Osteoblast (primary cell): ENCODE measurements around the gene TMEM129. TPM values are rescaled to one million over a fixed set of nuclear protein-coding genes. Genes with fewer than 3 reads are reported as not detected.

ENCODE experiments used
- DNase-seq: peaks from one replicate; pipeline ENCODE4 v3.0.0; 2011; ENCODE audit warnings: low spot score, mixed read lengths; ENCODE audit not compliant: insufficient read length; ENCODE audit errors: missing footprints
- H2AFZ ChIP-seq: 2 replicates; pipeline ENCODE4 v1.6.0; 2011; ENCODE audit warnings: mild to moderate bottlenecking, low read length
- H3K27ac ChIP-seq: 2 replicates; pipeline ENCODE4 v1.5.1; 2011; ENCODE audit warnings: mild to moderate bottlenecking, low read depth, low read length, moderate library complexity
- H3K27me3 ChIP-seq: 2 replicates; pipeline ENCODE4 v1.6.0; 2012; ENCODE audit warnings: mild to moderate bottlenecking, control low read depth, inconsistent platforms, low read length, moderate library complexity; ENCODE audit not compliant: insufficient read depth
- H3K36me3 ChIP-seq: 2 replicates; pipeline ENCODE4 v1.5.1; 2011; ENCODE audit warnings: mild to moderate bottlenecking, low read length, control low read depth, moderate library complexity; ENCODE audit not compliant: insufficient read depth
- H3K4me1 ChIP-seq: 2 replicates; pipeline ENCODE4 v1.5.1; 2011; ENCODE audit warnings: mild to moderate bottlenecking, low read length, control low read depth, moderate library complexity; ENCODE audit not compliant: insufficient read depth
- H3K4me2 ChIP-seq: 2 replicates; pipeline ENCODE4 v1.6.0; 2011; ENCODE audit warnings: mild to moderate bottlenecking, low read length; ENCODE audit not compliant: insufficient read depth
- H3K4me3 ChIP-seq: fragments of 200-600 bp; sonication (generic); 3 replicates; pipeline ENCODE4 v1.5.1; 2012; ENCODE audit warnings: mild to moderate bottlenecking, low read length, inconsistent platforms; ENCODE audit not compliant: insufficient read depth
- H3K79me2 ChIP-seq: 2 replicates; pipeline ENCODE4 v1.6.0; 2012; ENCODE audit warnings: mild to moderate bottlenecking, low read length, control low read depth, inconsistent platforms; ENCODE audit not compliant: insufficient read depth
- H3K9me3 ChIP-seq: 2 replicates; pipeline ENCODE4 v1.5.1; 2011; ENCODE audit warnings: low read depth, low read length, control low read depth
- H4K20me1 ChIP-seq: 2 replicates; pipeline ENCODE4 v1.6.0; 2012; ENCODE audit warnings: mild to moderate bottlenecking, low read length, control low read depth; ENCODE audit not compliant: insufficient read depth
- total RNA-seq: library from RNA; depleted of rRNA; stranded (reverse); fragments of >200 nt; gene quantifications from 2 replicates; pipeline ENCODE4 v1.2.3, GENCODE V29; 2012
- TF ChIP-seq, protein P1 (sequence below): IDR thresholded peaks from 2 replicates; pipeline ENCODE4 v1.5.1; 2011; ENCODE audit warnings: mild to moderate bottlenecking, low read depth, low read length, moderate library complexity; ENCODE audit errors: extremely low read depth

Gene TMEM129
- total RNA-seq, 1 donor = 38.0 TPM

GRCh38 chr4:1669850-1670249 lies 51.3 kb downstream of the TMEM129 start:
- no peak overlapping the region for H3K27ac ChIP-seq
- H4K20me1 ChIP-seq = no peaks in the 10 kb centered on the region
- H3K4me3 ChIP-seq = no peak overlapping the region
- TF ChIP-seq, protein P1, sequence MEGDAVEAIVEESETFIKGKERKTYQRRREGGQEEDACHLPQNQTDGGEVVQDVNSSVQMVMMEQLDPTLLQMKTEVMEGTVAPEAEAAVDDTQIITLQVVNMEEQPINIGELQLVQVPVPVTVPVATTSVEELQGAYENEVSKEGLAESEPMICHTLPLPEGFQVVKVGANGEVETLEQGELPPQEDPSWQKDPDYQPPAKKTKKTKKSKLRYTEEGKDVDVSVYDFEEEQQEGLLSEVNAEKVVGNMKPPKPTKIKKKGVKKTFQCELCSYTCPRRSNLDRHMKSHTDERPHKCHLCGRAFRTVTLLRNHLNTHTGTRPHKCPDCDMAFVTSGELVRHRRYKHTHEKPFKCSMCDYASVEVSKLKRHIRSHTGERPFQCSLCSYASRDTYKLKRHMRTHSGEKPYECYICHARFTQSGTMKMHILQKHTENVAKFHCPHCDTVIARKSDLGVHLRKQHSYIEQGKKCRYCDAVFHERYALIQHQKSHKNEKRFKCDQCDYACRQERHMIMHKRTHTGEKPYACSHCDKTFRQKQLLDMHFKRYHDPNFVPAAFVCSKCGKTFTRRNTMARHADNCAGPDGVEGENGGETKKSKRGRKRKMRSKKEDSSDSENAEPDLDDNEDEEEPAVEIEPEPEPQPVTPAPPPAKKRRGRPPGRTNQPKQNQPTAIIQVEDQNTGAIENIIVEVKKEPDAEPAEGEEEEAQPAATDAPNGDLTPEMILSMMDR = no peak
- no peaks in the 10 kb centered on the region for H3K36me3 ChIP-seq
- no peak for DNase-seq
- H3K4me1 ChIP-seq = no peaks in the 10 kb centered on the region
- H3K79me2 ChIP-seq = no peaks in the 10 kb centered on the region
- no peaks in the 10 kb centered on the region for H3K9me3 ChIP-seq
- no peak overlapping the region for H3K4me2 ChIP-seq
- no peak overlapping the region for H2AFZ ChIP-seq
- no peaks in the 10 kb centered on the region for H3K27me3 ChIP-seq

DNA sequence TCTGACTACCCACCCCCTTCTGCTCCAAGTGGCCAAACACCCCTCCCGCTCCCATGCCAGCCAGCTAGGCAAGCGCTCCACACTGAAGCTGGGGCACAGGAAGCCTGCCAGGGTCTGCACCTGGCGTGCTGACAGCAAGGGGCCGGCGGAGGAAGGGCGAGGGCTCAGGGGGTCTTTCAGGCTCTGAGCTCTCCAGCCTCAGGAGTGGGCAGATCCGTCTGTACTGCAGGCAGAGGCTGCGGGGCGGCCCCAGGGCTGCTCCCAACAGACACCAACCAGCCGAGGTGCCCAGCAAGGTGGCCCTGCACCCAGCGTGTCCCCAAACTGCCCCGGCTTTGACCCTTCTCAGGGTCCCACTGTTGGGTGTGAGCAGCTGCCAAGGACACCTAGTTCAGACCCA lies 51.9 kb downstream of the TMEM129 start:
- Histone ChIP-seq H3K9me3 (no peaks in the 10 kb centered on the region), H3K4me2 (no peak overlapping the region), H3K27me3 (no peaks in the 10 kb centered on the region), H4K20me1 (no peaks in the 10 kb centered on the region), H3K79me2 (no peaks in the 10 kb centered on the region), H3K36me3 (no peaks in the 10 kb centered on the region), H2AFZ (no peak overlapping the region), H3K4me3 (no peak overlapping the region), H3K27ac (no peak overlapping the region), H3K4me1 (no peaks in the 10 kb centered on the region)
- TF ChIP-seq, protein P1 = no peak
- no peak for DNase-seq

DNA sequence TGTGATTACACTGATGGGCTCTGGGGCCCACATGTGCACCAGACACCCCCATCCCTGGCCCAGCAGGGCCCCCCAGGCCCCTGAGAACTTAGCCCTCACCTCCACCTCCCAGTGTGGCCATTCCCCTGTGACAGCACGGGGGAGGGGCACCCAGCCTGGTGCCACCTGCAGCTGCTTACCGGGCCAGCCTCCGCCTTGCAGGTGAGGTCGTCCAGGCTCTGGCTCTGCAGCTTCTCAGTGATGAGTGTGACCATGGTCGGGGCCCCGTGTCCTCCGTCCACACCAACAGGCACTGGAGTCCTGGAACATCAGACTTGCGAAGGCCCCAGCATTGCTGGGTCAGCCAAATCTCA lies 52.7 kb downstream of the TMEM129 start:
- Histone ChIP-seq H3K27ac (no peak overlapping the region), H3K79me2 (no peaks in the 10 kb centered on the region), H3K36me3 (no peaks in the 10 kb centered on the region), H3K27me3 (no peaks in the 10 kb centered on the region), H3K4me2 (no peak overlapping the region), H3K9me3 (no peaks in the 10 kb centered on the region), H3K4me1 (no peaks in the 10 kb centered on the region), H3K4me3 (no peak overlapping the region), H2AFZ (no peak overlapping the region), H4K20me1 (no peaks in the 10 kb centered on the region)
- TF ChIP-seq, protein P1 = no peak
- no peak for DNase-seq

- Histone ChIP-seq H3K4me3 (no peak overlapping the region), H3K79me2 (no peaks in the 10 kb centered on the region), H3K4me2 (no peak overlapping the region), H2AFZ (no peak overlapping the region), H3K27me3 (no peaks in the 10 kb centered on the region), H4K20me1 (no peaks in the 10 kb centered on the region), H3K36me3 (no peaks in the 10 kb centered on the region), H3K9me3 (no peaks in the 10 kb centered on the region), H3K4me1 (no peaks in the 10 kb centered on the region), H3K27ac (no peak overlapping the region)
- no peak for DNase-seq
- TF ChIP-seq, protein P1 = no peak
Observed at GRCh38 chr4:1667273-1667672, 53.9 kb downstream of the TMEM129 start.
